Type B pancreatic cell (in vitro differentiated cells): ENCODE data around the gene REEP6. TPM values are rescaled to one million over a fixed set of nuclear protein-coding genes. Genes with fewer than 3 reads are reported as not detected.
A peak's percentile ranks its signal among the peaks of the same experiment; 100 is the strongest.
"Not testable (repeated sequence)": the region's sequence is repeated elsewhere in the genome, so short reads cannot be mapped to it uniquely, and the experiment has no call there.

Experiments used
- DNase-seq: peaks from one replicate; pipeline ENCODE4 v3.0.0; 2021; ENCODE audit warnings: mixed read lengths; ENCODE audit not compliant: unreplicated experiment; ENCODE audit errors: extremely low spot score
- H3K27ac Mint-ChIP-seq: 2 replicates; pipeline ENCODE4 v1.8.0; 2021; ENCODE audit warnings: mild to moderate bottlenecking, mixed read lengths
- H3K27me3 Mint-ChIP-seq: 2 replicates; pipeline ENCODE4 v1.8.0; 2021; ENCODE audit warnings: mixed read lengths
- H3K36me3 Mint-ChIP-seq: 2 replicates; pipeline ENCODE4 v1.8.0; 2021; ENCODE audit warnings: mixed read lengths
- H3K4me1 Mint-ChIP-seq: one replicate; pipeline ENCODE4 v1.8.0; 2021; ENCODE audit warnings: mixed read lengths; ENCODE audit not compliant: unreplicated experiment
- H3K4me3 Mint-ChIP-seq: 2 replicates; pipeline ENCODE4 v1.8.0; 2021; ENCODE audit warnings: mild to moderate bottlenecking, mixed read lengths
- H3K9me3 Mint-ChIP-seq: 2 replicates; pipeline ENCODE4 v1.8.0; 2021; ENCODE audit warnings: mixed read lengths
- CTCF ChIP-seq: fragments of 200-600 bp; sonication (generic); conservative IDR thresholded peaks from 2 replicates; pipeline ENCODE4 v1.5.0; 2021; ENCODE audit warnings: antibody characterized with exemption, mild to moderate bottlenecking
- total RNA-seq: library from RNA; stranded (reverse); gene quantifications from 2 replicates; pipeline ENCODE4 v1.2.1, GENCODE V29; 2021; ENCODE audit warnings: low replicate concordance

The REEP6 gene
- total RNA-seq, 1 donor from 2014 or later = 17.3 TPM

GRCh38 chr19:1495799-1496713 is 5.1 kb downstream of the REEP6 start:
- TF ChIP-seq CTCF = no peak
- Mint-ChIP-seq H3K9me3 (no peaks in the 10 kb centered on the region), H3K4me1 (peaks cover 8% of the 10 kb centered on the region), H3K27ac (no peak overlapping the region), H3K4me3 (no peak overlapping the region), H3K27me3 (peaks cover 15% of the 10 kb centered on the region), H3K36me3 (no peaks in the 10 kb centered on the region)
- no peak for DNase-seq

GRCh38 chr19:1496714-1497577 is 6.0 kb downstream of the REEP6 start:
- no peak for TF ChIP-seq CTCF
- Mint-ChIP-seq H3K27ac (no peak overlapping the region), H3K36me3 (no peaks in the 10 kb centered on the region), H3K9me3 (no peaks in the 10 kb centered on the region), H3K4me3 (no peak overlapping the region), H3K4me1 (peaks cover 4% of the 10 kb centered on the region), H3K27me3 (peaks cover 14% of the 10 kb centered on the region)
- DNase-seq = no peak

GRCh38 chr19:1497578-1498235 is 6.7 kb downstream of the REEP6 start:
- Mint-ChIP-seq H3K27ac (no peak overlapping the region), H3K4me1 (peaks cover 4% of the 10 kb centered on the region), H3K9me3 (no peaks in the 10 kb centered on the region), H3K27me3 (peaks cover 10% of the 10 kb centered on the region), H3K4me3 (no peak overlapping the region), H3K36me3 (no peaks in the 10 kb centered on the region)
- no peak for DNase-seq
- TF ChIP-seq CTCF = no peak

GRCh38 chr19:1499231-1499630 is 8.2 kb downstream of the REEP6 start:
- H3K36me3 Mint-ChIP-seq, H3K4me3 Mint-ChIP-seq, DNase-seq, H3K9me3 Mint-ChIP-seq, H3K4me1 Mint-ChIP-seq, H3K27ac Mint-ChIP-seq: not testable (repeated sequence)
- peaks cover 15% of the 10 kb centered on the region for H3K27me3 Mint-ChIP-seq

GRCh38 chr19:1501200-1501595 is 10.2 kb downstream of the REEP6 start:
- H3K9me3 Mint-ChIP-seq = no peaks in the 10 kb centered on the region
- H3K4me1 Mint-ChIP-seq = peaks cover 4% of the 10 kb centered on the region
- no peak for TF ChIP-seq CTCF
- peaks cover 30% of the 10 kb centered on the region for H3K27me3 Mint-ChIP-seq
- H3K4me3 Mint-ChIP-seq = peak overlapping the region; percentile 41
- H3K27ac Mint-ChIP-seq = no peak overlapping the region
- DNase-seq = no peak
- H3K36me3 Mint-ChIP-seq = no peaks in the 10 kb centered on the region
